K562 (cell line): ENCODE results near the gene WNK2. TPM values are rescaled to one million over a fixed set of nuclear protein-coding genes. Genes with fewer than 3 reads are reported as not detected.
A peak's percentile ranks its signal among the peaks of the same experiment; 100 is the strongest.

Source experiments
- ATAC-seq: fragments of 200-7000 bp; cut with Tn5 transposase; 3 replicates; pipeline ENCODE4 v1.9.1; 2020; ENCODE audit warnings: moderate library complexity
- BruUV-seq: library from RNA; stranded (reverse); fragments of 400-500 nt; replicated peaks from 2 replicates; lab custom pipeline; 2021; lab: Mats Ljungman, UMichigan
- CTCF ChIA-PET: fragments of 300-600 bp; formaldehyde crosslinking; extraction: SDS; loops from one replicate; lab custom pipeline; 2021; ENCODE audit warnings: low intra/inter-chr PET ratio; lab: Yijun Ruan, JAX
- POLR2A ChIA-PET: fragments of 300-600, 350-650 bp; sonication (Branson Sonifier 250); formaldehyde crosslinking; extraction: SDS; loops from one replicate; lab custom pipeline; 2021; ENCODE audit warnings: antibody characterized with exemption, inconsistent platforms; lab: Yijun Ruan, JAX
- DNase-seq, 4 experiments: peaks; one replicate each; pipeline versions ENCODE4 v3.0.0 to v3.0.0-alpha.2; 2011 to 2018; ENCODE audit warnings: low spot score in 3 of 4, mixed read lengths in 3 of 4; ENCODE audit errors: extremely low read depth in 1 of 4
- FAIRE-seq: peaks from 2 replicates; lab custom pipeline; 2011; peaks lifted over from hg19 to GRCh38; lab: Jason Lieb, UNC
- H2AFZ ChIP-seq: 2 replicates; pipeline ENCODE4 v1.6.0; 2011; ENCODE audit warnings: low read depth, low read length, control low read depth, inconsistent platforms
- H3K27ac ChIP-seq: fragments of 200-600 bp; 3 replicates; pipeline ENCODE4 v1.8.0; 2011; ENCODE audit warnings: low read depth, mild to moderate bottlenecking, control low read depth, inconsistent platforms, low read length, moderate library complexity, mixed read lengths; ENCODE audit errors: extremely low read depth
- H3K27me3 ChIP-seq, 2 experiments: fragments of 300-600 bp in 1 of 2; 2 replicates in 1 of 2; 3 replicates in 1 of 2; pipeline versions ENCODE4 v1.6.0 to v1.8.0; 2011; ENCODE audit warnings: inconsistent platforms in 2 of 2, low read length in 2 of 2, mild to moderate bottlenecking in 1 of 2, mixed read lengths in 1 of 2, moderate library complexity in 1 of 2; ENCODE audit not compliant: control insufficient read depth in 2 of 2, insufficient read depth in 2 of 2
- H3K36me3 ChIP-seq: fragments of 300-600 bp; 3 replicates; pipeline ENCODE4 v1.8.0; 2011; ENCODE audit warnings: mild to moderate bottlenecking, low read length, inconsistent platforms; ENCODE audit not compliant: control insufficient read depth, insufficient read depth
- H3K4me1 ChIP-seq, 2 experiments: fragments of 200-600 bp in 1 of 2; replicated peaks in 1 of 2; 2 replicates in 1 of 2; 3 replicates in 1 of 2; pipeline versions ENCODE4 v1.5.1 to v1.8.0; 2011; ENCODE audit warnings: inconsistent platforms in 2 of 2, low read length in 2 of 2, mild to moderate bottlenecking in 1 of 2, mixed read lengths in 1 of 2, moderate library complexity in 1 of 2; ENCODE audit not compliant: control insufficient read depth in 2 of 2, insufficient read depth in 2 of 2
- H3K4me2 ChIP-seq: 2 replicates; pipeline ENCODE4 v1.6.1; 2011; ENCODE audit warnings: low read length, control low read depth, inconsistent platforms, mixed read lengths; ENCODE audit not compliant: insufficient read depth
- H3K4me3 ChIP-seq: fragments of 200-600 bp; sonication (generic), shearing (Covaris generic); 2 replicates; pipeline ENCODE4 v1.5.1; 2016; ENCODE audit warnings: control low read depth, inconsistent platforms
- H3K79me2 ChIP-seq: fragments of 200-600 bp; 3 replicates; pipeline ENCODE4 v1.8.0; 2011; ENCODE audit warnings: low read length, inconsistent platforms; ENCODE audit not compliant: control insufficient read depth, insufficient read depth
- H3K9ac ChIP-seq, 2 experiments: 2 replicates each; pipeline versions ENCODE4 v1.6.0 to v1.6.1; 2011; ENCODE audit warnings: low read depth in 2 of 2, low read length in 2 of 2, control low read depth in 1 of 2, inconsistent platforms in 1 of 2, mild to moderate bottlenecking in 1 of 2, mixed read lengths in 1 of 2; ENCODE audit not compliant: insufficient read depth in 1 of 2
- H3K9me1 ChIP-seq: one replicate; pipeline ENCODE4 v1.6.0; 2011; ENCODE audit warnings: inconsistent platforms, mild to moderate bottlenecking, low read length, moderate library complexity; ENCODE audit not compliant: control insufficient read depth, insufficient read depth
- H3K9me3 ChIP-seq: replicated peaks from 2 replicates; pipeline ENCODE4 v1.5.1; 2011; ENCODE audit warnings: low read depth, low read length, inconsistent platforms; ENCODE audit not compliant: control insufficient read depth, insufficient read depth
- H4K20me1 ChIP-seq: replicated peaks from 2 replicates; pipeline ENCODE4 v1.6.1; 2011; ENCODE audit warnings: low read length, inconsistent platforms, mixed read lengths; ENCODE audit not compliant: control insufficient read depth, insufficient read depth
- ADNP ChIP-seq: fragments of 200-800 bp; sonication (Bioruptor generic); IDR thresholded peaks from 2 replicates; pipeline ENCODE4 v1.6.1; 2016; ENCODE audit warnings: missing genetic modification characterization, missing compliant biosample characterization
- BHLHE40 ChIP-seq: IDR thresholded peaks from 2 replicates; pipeline ENCODE4 v1.6.1; 2011; ENCODE audit warnings: low read length, improper control_type of control experiment
- CBFB ChIP-seq: sonication (generic); formaldehyde crosslinking; IDR thresholded peaks from 2 replicates; pipeline ENCODE4 v1.4.0; 2020; ENCODE audit warnings: mild to moderate bottlenecking, missing genetic modification reagents
- JUN ChIP-seq, 2 experiments: sonication (generic) in 1 of 2; formaldehyde crosslinking in 1 of 2; IDR thresholded peaks; 2 replicates each; pipeline versions ENCODE4 v1.6.1 to v1.8.0; 2012 to 2022; ENCODE audit warnings: borderline replicate concordance in 2 of 2, mild to moderate bottlenecking in 2 of 2, improper control_type of control experiment in 1 of 2, low read depth in 1 of 2, low read length in 1 of 2, missing genetic modification reagents in 1 of 2
- MAFF ChIP-seq: IDR thresholded peaks from 2 replicates; pipeline ENCODE4 v1.6.1; 2012; ENCODE audit warnings: low read length, improper control_type of control experiment
- MECOM ChIP-seq: fragments of 250-450 bp; sonication (Bioruptor Pico); IDR thresholded peaks from 2 replicates; pipeline ENCODE4 v1.8.0; 2022; ENCODE audit warnings: inconsistent platforms
- NCOR1 ChIP-seq: fragments of 450-650 bp; IDR thresholded peaks from 2 replicates; pipeline ENCODE4 v1.6.1; 2016; ENCODE audit warnings: mild to moderate bottlenecking, moderate library complexity
- NFXL1 ChIP-seq: fragments of 450-650 bp; formaldehyde crosslinking; IDR thresholded peaks from 2 replicates; pipeline ENCODE4 v1.4.0; 2021; ENCODE audit warnings: mild to moderate bottlenecking
- NR1H2 ChIP-seq: sonication (generic); formaldehyde crosslinking; IDR thresholded peaks from 2 replicates; pipeline ENCODE4 v1.4.0; 2020; ENCODE audit warnings: mild to moderate bottlenecking, missing genetic modification reagents
- PHF20 ChIP-seq: fragments of 450-650 bp; IDR thresholded peaks from 2 replicates; pipeline ENCODE4 v1.6.1; 2018; ENCODE audit not compliant: partially characterized antibody
- THRAP3 ChIP-seq: fragments of 450-650 bp; IDR thresholded peaks from 2 replicates; pipeline ENCODE4 v1.6.1; 2016; ENCODE audit warnings: mild to moderate bottlenecking, inconsistent platforms, borderline replicate concordance
- ZKSCAN3 ChIP-seq: fragments of 250-450 bp; sonication (Bioruptor Pico); IDR thresholded peaks from 2 replicates; pipeline ENCODE4 v1.4.0; 2020
- ZNF347 ChIP-seq: fragments of 450-650 bp; formaldehyde crosslinking; IDR thresholded peaks from 2 replicates; pipeline ENCODE4 v1.4.0; 2020; ENCODE audit warnings: low read depth, mild to moderate bottlenecking, moderate library complexity
- WGBS: fragments of 100-300 bp; shearing (Covaris generic); methylation state at CpG from one replicate; pipeline ENCODE4 v1.1.6; 2016; ENCODE audit warnings: low coverage, mixed read lengths; ENCODE audit not compliant: insufficient coverage; ENCODE audit errors: missing lambda C conversion rate; 5-methylcytosine and 5-hydroxymethylcytosine counted together
- in situ Hi-C: fragments of 300-500 bp; cut with MboI; formaldehyde crosslinking; loops from 4 replicates; pipeline ENCODE4 v1.15.0; 2018; ENCODE audit warnings: inconsistent platforms, mixed read lengths
- intact Hi-C: fragments of 100-400 bp; cut with micrococcal nuclease; formaldehyde crosslinking; loops from 2 replicates; pipeline ENCODE4 v1.14.2; 2022
- polyA plus RNA-seq, 8 experiments: library from polyadenylated mRNA; depleted of rRNA in 4 of 8; stranded (reverse) in 5 of 8; unstranded in 3 of 8; fragments of >200 nt; fragmentation: Nextera tagmentation in 2 of 8; fragmentation: Illumina TruSeq in 1 of 8; extraction: Ambion mirVana in 2 of 8; extraction: Trizol in 1 of 8; gene quantifications; 2 replicates each; pipeline versions ENCODE4 v1.2.1 to v1.2.3, GENCODE V29; 2011 to 2014; ENCODE audit warnings: inconsistent platforms in 1 of 8, missing spikeins in 1 of 8
- total RNA-seq, 7 experiments: library from RNA; depleted of rRNA in 6 of 7; stranded (reverse); fragments of >200 nt in 6 of 7; fragmentation: Illumina TruSeq in 2 of 7; extraction: Trizol in 2 of 7; gene quantifications; 2 replicates each; pipeline versions ENCODE4 v1.2.1 to v1.2.3, GENCODE V29; 2011 to 2021; ENCODE audit warnings: low replicate concordance in 1 of 7
- TF ChIP-seq, protein P1 (sequence below), 2 experiments: fragments of 450-650 bp in 1 of 2; sonication (generic) in 1 of 2; formaldehyde crosslinking in 1 of 2; IDR thresholded peaks in 1 of 2; conservative IDR thresholded peaks in 1 of 2; 2 replicates each; pipeline versions ENCODE4 v1.6.1 to v1.8.1; 2016 to 2023; ENCODE audit warnings: mild to moderate bottlenecking in 2 of 2, moderate library complexity in 2 of 2, inconsistent platforms in 1 of 2, missing genetic modification reagents in 1 of 2
- TF ChIP-seq, protein P2 (sequence below): fragments of 450-650 bp; formaldehyde crosslinking; IDR thresholded peaks from 2 replicates; pipeline ENCODE4 v1.4.0; 2020; ENCODE audit warnings: mild to moderate bottlenecking, moderate library complexity

WNK2 gene
- total and polyA plus RNA-seq, 9 of the 15 experiments (the other 6 are each of a cell fraction or from before 2014, with no cell fraction given), result 0.36 to 3.3 (median 0.64) TPM; not detected in 2

DNA sequence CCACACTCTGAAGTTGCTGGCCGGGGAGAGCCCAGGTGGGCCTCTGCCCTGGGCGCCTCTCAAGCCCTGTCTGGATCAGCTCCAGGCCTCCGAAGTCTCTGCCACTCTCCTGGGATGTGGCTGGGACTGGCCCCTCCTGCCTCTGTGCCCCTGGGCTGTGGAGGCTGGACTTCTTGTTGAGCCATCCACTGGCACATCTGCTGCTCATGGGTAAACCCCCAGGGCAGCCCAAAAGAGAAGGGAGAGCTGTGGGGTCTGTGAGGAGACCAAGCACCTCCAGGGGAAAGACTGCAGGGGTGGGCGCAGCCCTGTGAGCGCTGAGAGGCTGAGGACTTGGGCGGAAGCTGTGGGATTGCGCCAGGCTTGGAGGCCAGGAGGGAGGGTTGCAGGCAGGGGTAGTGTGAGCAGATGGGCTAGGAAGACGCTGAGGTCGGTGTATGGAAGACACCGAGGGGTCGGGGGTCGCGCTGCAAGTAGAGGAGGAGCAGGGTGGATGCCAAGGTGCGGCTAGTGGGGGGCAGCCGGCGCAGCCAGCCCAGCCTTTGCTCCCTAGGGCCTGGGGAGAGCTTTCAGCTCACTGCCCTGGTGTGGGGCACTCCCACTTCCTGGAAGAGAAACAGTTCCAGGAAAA lies 118.1 kb downstream of the WNK2 start:
- POLR2A ChIA-PET, result no interaction called here
- intact Hi-C loops, result loop anchor here (1.0 kb wide), 1 partner anchor 142 kb away; no protein-coding TSS in a partner anchor
- peak in 1 of 4 experiments; percentile 3 for DNase-seq

More for the DNA sequence above, 118.1 kb downstream of the WNK2 start:
- no peak overlapping the region for H3K27ac ChIP-seq
- peaks cover 35 to 86% of the 10 kb centered on the region in 2 experiments for H3K27me3 ChIP-seq
- H3K9me1 ChIP-seq, result peaks cover 2% of the 10 kb centered on the region
- no peak overlapping the region for H3K9ac ChIP-seq
- no peaks in the 10 kb centered on the region for H3K36me3 ChIP-seq
- WGBS, result 2% methylated on average over 14 of the region's 16 CpGs
- no peak overlapping the region for H3K4me3 ChIP-seq
- no peaks in the 10 kb centered on the region for H3K9me3 ChIP-seq
- FAIRE-seq, result no peak
- no peaks in the 10 kb centered on the region for H3K79me2 ChIP-seq
- peaks cover 0 to 24% of the 10 kb centered on the region in 2 experiments; a peak in 1 of 5 replicates for H3K4me1 ChIP-seq
- TF ChIP-seq ADNP (no peak), JUN (IDR thresholded peaks at IDR 0.05; ENCODE audit: borderline replicate concordance, low read depth, low read length) (no peak), JUN (CRISPR knock-in tag; IDR thresholded peaks at IDR 0.05; ENCODE audit: borderline replicate concordance) (no peak), NFXL1 (CRISPR knock-in tag) (no peak), NCOR1 (no peak), NR1H2 (no peak), MAFF (no peak), PHF20 (no peak), CBFB (CRISPR knock-in tag) (no peak), ZKSCAN3 (no peak), MECOM (no peak), BHLHE40 (no peak), THRAP3 (no peak), ZNF347 (no peak)
- TF ChIP-seq, protein P1, sequence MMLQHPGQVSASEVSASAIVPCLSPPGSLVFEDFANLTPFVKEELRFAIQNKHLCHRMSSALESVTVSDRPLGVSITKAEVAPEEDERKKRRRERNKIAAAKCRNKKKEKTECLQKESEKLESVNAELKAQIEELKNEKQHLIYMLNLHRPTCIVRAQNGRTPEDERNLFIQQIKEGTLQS (IDR thresholded peaks at IDR 0.05), result no peak
- TF ChIP-seq, protein P1 (CRISPR knock-in tag; conservative IDR thresholded peaks at IDR 0.05), result no peak
- TF ChIP-seq, protein P2, sequence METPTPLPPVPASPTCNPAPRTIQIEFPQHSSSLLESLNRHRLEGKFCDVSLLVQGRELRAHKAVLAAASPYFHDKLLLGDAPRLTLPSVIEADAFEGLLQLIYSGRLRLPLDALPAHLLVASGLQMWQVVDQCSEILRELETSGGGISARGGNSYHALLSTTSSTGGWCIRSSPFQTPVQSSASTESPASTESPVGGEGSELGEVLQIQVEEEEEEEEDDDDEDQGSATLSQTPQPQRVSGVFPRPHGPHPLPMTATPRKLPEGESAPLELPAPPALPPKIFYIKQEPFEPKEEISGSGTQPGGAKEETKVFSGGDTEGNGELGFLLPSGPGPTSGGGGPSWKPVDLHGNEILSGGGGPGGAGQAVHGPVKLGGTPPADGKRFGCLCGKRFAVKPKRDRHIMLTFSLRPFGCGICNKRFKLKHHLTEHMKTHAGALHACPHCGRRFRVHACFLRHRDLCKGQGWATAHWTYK (CRISPR knock-in tag), result no peak
- BruUV-seq, result no TSS peak
- no peak overlapping the region for H2AFZ ChIP-seq
- H3K4me2 ChIP-seq, result no peak overlapping the region
- in situ Hi-C loops, result loop anchor here (5.0 to 25.0 kb wide), 3 partner anchors 140 to 290 kb away; no protein-coding TSS in a partner anchor
- H4K20me1 ChIP-seq, result peaks cover 13% of the 10 kb centered on the region
- no peak for ATAC-seq
- CTCF ChIA-PET, result interaction anchor here (0.8 to 1.0 kb wide), 2 partner anchors 142 to 193 kb away, joined by 3 to 5 read pairs; no protein-coding TSS in a partner anchor
